Brain microvascular endothelial cell (primary cell): ENCODE results near the gene NT5DC3.

ENCODE experiments used
- DNase-seq: peaks from one replicate; pipeline ENCODE4 v3.0.0-alpha.2; 2020
- H3K27ac ChIP-seq: fragments of 250-450 bp; sonication (Bioruptor Pico); 2 replicates; pipeline ENCODE4 v1.5.1; 2020; ENCODE audit warnings: mild to moderate bottlenecking, moderate library complexity
- H3K27me3 ChIP-seq: fragments of 250-450 bp; sonication (Bioruptor Pico); replicated peaks from 2 replicates; pipeline ENCODE4 v1.5.1; 2020; ENCODE audit warnings: mild to moderate bottlenecking
- H3K36me3 ChIP-seq: fragments of 250-450 bp; sonication (Bioruptor Pico); replicated peaks from 2 replicates; pipeline ENCODE4 v1.5.1; 2020; ENCODE audit warnings: mild to moderate bottlenecking
- H3K4me3 ChIP-seq: 2 replicates; pipeline ENCODE4 v1.5.1; 2011; ENCODE audit warnings: low read depth, mild to moderate bottlenecking, control low read depth, low read length, moderate library complexity
- CTCF ChIP-seq: IDR thresholded peaks from 2 replicates; pipeline ENCODE4 v1.5.1; 2011; ENCODE audit warnings: low read depth, mild to moderate bottlenecking, moderate library complexity, low read length, control low read depth, inconsistent platforms; ENCODE audit errors: missing control alignments
- in situ Hi-C: cut with HindIII; loops from 2 replicates; pipeline ENCODE4 v1.10.0; 2017; ENCODE audit warnings: low sequenced_read_pairs, low pct_ligation_motif_present

Gene NT5DC3

GRCh38 chr12:103780093-103780440 lies 61.0 kb downstream of the NT5DC3 start:
- Histone ChIP-seq H3K4me3 (no peak overlapping the region), H3K36me3 (peaks cover 14% of the 10 kb centered on the region), H3K27me3 (no peaks in the 10 kb centered on the region), H3K27ac (peak overlapping the region; percentile 32)
- peak; percentile 33 for DNase-seq
- in situ Hi-C loops = no loop called here
- TF ChIP-seq CTCF = no peak

GRCh38 chr12:103779410-103780092 lies 61.5 kb downstream of the NT5DC3 start:
- H3K27ac ChIP-seq = peak overlapping the region; percentile 32
- DNase-seq = peak; percentile 37
- H3K27me3 ChIP-seq = no peaks in the 10 kb centered on the region
- H3K36me3 ChIP-seq = peaks cover 9% of the 10 kb centered on the region
- in situ Hi-C loops = no loop called here
- TF ChIP-seq CTCF = no peak
- no peak overlapping the region for H3K4me3 ChIP-seq

DNA sequence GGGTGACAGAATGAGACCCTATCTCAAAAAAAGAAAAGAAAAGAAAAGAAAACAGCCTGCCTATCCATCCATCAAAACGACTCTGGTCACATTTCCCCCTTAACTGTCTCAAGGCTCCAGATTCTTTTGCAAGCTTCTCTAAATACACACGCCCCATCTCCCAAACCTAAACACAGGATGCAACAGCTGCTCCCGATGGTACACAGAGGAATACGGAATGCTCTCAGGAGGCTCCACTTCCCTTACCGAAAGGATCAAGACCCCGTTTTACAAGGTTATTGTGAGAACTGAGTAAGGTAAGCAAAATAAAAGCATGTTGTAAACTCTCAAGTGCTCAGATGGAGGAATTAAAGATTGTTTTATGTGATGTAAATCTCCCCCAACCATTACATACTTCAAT lies 62.3 kb downstream of the NT5DC3 start:
- Histone ChIP-seq H3K4me3 (no peak overlapping the region), H3K36me3 (peaks cover 6% of the 10 kb centered on the region), H3K27ac (no peak overlapping the region), H3K27me3 (no peaks in the 10 kb centered on the region)
- TF ChIP-seq CTCF = no peak
- in situ Hi-C loops = no loop called here
- DNase-seq = no peak

- no peak for TF ChIP-seq CTCF
- Histone ChIP-seq H3K27me3 (no peaks in the 10 kb centered on the region), H3K4me3 (no peak overlapping the region), H3K36me3 (peaks cover 3% of the 10 kb centered on the region), H3K27ac (no peak overlapping the region)
- in situ Hi-C loops = no loop called here
- no peak for DNase-seq
Measured at GRCh38 chr12:103774977-103775560, 66.0 kb downstream of the NT5DC3 start.

DNA sequence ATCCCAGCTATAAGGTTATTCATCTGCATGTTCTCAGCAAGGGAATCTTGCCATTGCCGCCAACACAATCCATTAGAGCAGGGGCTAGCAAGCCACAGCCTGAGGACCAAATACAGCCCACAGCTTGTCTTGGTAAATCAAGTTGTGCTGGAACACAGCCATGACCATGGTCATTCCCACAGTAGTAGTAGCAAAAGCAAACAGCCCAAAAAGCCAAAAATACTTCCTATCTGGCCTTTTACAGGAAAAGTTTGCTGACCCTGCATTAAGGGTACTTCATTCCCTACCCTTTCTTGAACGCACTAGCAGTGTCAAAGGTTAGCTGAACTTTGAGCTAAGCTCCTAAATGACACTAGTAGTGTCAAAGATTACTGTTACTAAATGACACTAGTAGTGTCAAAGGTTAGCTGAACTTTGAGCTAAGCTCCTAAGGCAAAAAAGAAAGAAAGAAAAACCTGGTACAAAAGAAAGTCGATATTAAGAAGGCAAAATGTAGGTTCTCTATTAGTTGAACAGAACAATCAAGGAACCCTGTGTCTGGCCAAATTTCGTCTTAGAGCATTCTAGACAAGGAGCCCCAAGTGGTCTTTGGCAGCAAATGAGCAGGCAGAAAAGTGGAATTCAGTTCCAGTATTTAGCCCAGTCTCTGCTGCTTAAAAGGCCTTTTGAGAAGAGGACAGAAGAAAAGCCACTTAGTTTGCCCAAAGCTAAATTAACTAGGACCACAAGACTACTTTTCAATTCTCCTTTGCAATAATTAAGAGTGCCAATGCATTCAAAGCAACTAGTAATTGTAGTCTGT lies 67.7 kb downstream of the NT5DC3 start:
- Histone ChIP-seq H3K27me3 (no peaks in the 10 kb centered on the region), H3K4me3 (no peak overlapping the region), H3K27ac (no peak overlapping the region), H3K36me3 (peaks cover 3% of the 10 kb centered on the region)
- TF ChIP-seq CTCF = no peak
- in situ Hi-C loops = no loop called here
- no peak for DNase-seq
